Activated CD8-positive, alpha-beta memory T cell treated with anti-CD3 and anti-CD28 coated beads, Interleukin-2, amount 50 U/mL, for 48 hours (primary cell): ENCODE data around the gene DOK3.

ENCODE experiments used
- DNase-seq: peaks from one replicate; pipeline ENCODE4 v3.0.0-alpha.2; 2020

DOK3 gene, protein sequence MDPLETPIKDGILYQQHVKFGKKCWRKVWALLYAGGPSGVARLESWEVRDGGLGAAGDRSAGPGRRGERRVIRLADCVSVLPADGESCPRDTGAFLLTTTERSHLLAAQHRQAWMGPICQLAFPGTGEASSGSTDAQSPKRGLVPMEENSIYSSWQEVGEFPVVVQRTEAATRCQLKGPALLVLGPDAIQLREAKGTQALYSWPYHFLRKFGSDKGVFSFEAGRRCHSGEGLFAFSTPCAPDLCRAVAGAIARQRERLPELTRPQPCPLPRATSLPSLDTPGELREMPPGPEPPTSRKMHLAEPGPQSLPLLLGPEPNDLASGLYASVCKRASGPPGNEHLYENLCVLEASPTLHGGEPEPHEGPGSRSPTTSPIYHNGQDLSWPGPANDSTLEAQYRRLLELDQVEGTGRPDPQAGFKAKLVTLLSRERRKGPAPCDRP

GRCh38 chr5:177509381-177509951 is at the start of gene DOK3:
Gene DOK3 (minus strand): TSS chr5:177509826. CDS start chr5:177509540, 286 bp downstream.
- no peak for DNase-seq

DNA sequence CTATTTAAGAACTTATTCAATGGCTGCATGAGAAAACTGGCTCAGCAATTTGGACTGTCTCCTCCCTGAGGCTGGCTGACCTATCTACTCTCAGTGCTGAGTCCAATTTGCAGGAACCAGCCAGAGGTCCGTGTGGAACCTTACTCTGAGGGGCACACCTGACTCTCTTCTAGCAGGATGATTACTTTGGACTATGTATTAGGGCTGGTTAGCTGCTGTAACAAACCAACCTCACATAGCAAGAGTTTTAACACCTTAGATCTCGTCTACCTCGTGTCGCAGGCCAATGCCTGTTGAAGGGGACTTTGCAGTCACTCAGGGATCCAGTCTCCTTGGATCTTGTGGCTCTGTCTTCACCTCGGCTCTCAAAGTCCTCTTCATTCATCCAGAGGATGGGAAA is 48.2 kb upstream of the DOK3 start:
- DNase-seq, result no peak

- DNase-seq, result no peak
Observed at GRCh38 chr5:177557041-177557647, 47.5 kb upstream of the DOK3 start.

DNA sequence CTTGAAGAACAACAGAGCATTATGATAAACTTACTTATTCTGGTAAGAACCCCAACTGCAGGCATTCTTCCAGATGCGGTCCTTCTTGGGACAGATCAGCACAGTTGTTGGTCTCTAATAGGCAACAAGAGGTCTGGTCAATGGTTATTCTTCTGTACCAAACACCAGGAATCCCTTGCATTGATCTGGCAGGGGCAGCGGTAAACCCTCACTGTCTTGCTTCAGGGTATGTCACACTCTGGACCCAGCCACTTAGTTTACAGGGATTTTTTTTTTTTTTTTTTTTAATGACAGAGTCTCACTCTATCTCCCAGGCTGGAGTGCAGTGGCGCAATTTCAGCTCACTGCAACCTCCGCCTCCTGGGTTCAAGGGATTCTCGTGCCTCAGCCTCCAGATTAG is 46.0 kb upstream of the DOK3 start:
- no peak for DNase-seq

DNA sequence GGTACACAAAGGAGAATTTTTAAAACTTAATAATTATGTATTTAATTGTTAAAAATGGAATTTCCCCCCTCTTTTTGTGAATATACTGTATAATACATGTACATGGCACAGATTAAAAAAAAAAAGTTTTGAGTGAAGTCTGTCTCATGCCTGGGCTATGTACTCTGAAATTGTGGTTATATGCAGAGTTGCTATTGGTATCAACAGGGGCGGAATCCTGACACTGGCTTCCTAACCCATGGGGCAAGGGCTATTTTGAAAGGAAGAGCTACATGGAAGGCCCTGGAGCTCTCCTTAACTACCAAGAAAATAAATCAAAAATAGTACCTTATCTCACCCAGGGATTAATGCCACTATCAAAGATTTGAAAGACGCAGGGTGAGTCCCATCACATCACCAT is 45.6 kb upstream of the DOK3 start:
- DNase-seq, result no peak

DNA sequence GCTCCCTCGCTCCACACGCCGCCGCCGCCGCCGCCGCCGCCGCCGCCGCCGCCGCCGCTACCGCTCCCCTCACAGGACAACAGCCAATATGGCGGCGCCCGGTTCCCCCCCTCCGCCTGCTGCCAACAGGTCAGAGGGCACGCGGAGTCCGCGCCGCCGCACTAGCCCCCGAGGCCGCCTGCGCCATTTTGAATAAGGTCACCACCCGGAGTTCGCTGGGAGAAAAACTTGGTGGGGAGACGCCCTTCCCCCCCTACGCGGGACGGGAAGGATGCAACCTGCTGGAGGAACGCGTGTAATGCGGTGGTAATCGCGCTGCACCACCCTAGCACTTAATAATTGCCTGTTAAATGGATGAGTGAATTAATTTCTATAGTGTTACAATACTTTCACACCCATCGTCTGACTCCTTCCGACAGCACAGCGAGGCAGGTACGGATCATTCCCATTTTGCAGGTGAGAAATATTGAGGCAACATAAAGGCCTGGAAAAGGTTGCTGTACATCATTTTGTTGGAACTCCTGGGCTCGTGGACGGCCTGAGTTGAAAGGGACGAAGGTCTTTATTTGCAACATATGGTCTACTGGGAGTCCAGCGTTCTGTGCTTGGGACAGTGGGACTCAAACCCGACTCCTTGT is 45.0 kb upstream of the DOK3 start, which contains the start of gene FAM193B:
FAM193B (minus strand) TSS at position 90 of the 638 bp plus-strand sequence. CDS start 105 bp downstream, outside the sequence.
- DNase-seq, result peak; percentile 98

DNA sequence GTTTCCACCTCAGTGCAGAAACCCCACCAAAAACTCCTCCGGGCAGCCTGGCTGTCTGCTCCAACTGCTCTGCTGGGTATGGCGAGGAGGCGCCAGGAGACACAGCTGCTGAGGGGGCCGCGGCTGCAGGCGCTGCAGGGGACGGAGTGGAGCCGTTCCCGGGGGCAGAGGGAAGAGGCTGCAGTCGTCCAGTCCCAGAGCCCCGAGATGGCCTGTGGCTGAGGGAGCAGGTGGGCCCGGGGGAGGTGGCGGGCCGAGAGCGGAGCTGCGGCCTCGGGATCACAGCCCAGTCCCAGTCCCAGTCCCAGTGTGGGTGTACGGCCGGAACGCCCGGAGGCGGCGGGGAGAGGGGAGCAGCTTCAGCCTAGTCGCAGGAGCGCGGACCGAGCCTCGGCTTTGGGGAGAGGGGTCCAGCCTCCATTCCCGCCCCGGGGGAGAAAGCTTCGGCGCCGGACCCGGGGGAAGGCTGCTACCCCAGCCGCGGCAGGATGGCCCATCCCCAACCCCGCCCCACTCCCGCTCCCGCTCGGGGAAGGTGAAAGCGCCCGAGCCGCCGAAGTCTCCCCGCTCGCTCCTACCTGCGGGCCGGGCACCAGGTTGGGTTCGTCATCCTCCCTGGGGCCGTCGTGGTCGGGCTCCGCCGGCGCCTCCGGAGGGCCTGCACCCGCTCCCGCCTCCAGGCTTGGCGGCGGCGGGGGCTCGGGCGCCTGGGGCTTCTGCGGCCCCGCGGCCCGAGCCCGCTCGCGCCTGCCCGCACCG is 44.2 kb upstream of the DOK3 start:
- peak; percentile 75 for DNase-seq

GRCh38 chr5:177552839-177553455 is 43.3 kb upstream of the DOK3 start:
- DNase-seq, result no peak

DNA sequence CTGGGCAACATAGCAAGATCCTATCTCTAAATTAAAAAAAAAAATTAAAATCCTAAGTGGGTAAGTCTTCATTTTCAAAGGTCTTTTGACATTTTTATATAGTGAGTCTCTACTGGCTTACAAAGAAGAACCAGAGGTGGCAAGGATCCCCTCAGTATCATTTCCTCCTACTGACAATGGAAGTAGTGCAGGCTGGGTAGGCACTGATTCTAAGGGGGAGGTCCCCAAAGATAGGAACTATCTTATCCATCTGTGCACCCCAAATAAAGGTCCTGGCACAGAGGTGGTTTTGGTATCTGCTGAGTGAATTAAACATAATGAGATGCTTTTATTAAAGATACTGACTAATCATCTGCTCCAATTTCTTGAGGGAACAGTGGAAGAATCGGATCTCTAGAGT is 40.5 kb upstream of the DOK3 start:
- no peak for DNase-seq

DNA sequence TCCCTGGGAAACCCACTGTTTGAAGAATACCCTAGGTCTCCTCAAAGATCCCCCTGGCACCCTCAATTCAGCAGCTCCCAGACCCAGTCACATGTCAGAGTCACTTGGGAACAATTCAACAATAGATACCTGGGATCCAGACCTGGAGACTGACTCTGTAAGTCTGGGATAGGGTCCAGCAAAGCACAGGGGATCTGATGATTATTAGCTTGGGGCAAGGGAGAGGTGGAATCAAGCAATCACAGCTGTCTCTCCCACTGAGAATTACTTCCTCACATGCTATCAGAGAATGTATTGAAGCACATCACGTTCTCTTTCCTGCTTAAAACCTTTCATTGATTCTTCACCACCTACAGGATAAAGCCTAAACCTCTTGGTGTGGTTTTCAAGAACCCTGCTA is 38.9 kb upstream of the DOK3 start:
- no peak for DNase-seq

DNA sequence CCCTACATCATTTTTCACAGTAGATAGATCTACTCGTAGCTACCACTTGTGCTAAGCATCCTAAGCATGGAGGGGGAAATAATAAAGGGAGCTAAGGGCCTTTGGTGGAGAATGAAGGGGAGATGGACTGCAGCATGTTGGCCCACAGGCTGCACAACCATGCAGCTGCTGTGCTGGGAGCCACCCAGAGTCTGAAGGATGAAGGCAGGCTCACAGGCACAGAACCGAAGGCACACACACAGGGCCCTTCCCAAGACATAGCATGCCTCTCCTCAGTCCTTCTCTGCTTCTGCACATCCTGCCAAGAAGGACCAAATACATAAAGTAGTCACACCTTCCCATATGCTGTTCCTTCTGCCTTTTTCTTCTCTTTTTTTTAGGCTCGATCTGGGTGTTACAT is 38.1 kb upstream of the DOK3 start:
- DNase-seq, result no peak

DNA sequence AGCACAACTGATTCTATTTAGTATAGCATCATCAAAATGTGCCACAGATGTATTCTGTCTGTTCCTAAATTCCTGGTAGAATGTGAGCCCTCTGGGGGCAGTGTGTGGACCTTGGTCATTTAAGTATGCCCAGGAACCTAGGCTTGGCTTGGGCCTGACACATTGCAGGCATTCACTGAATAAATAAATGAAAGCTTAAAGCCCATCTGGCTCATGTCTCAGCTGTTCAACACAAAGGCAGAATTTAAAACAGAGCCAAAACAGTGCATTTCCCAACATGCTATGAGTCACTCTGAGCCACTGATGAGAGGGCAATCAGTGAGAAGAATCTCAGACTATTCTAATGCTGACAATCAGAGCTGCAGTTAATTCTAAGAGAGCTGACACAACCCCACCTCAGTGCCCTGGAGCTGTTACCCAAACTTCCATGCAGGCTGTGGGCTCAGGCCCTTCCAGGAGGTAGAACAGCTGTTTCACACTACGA is 36.7 kb upstream of the DOK3 start:
- no peak for DNase-seq

DNA sequence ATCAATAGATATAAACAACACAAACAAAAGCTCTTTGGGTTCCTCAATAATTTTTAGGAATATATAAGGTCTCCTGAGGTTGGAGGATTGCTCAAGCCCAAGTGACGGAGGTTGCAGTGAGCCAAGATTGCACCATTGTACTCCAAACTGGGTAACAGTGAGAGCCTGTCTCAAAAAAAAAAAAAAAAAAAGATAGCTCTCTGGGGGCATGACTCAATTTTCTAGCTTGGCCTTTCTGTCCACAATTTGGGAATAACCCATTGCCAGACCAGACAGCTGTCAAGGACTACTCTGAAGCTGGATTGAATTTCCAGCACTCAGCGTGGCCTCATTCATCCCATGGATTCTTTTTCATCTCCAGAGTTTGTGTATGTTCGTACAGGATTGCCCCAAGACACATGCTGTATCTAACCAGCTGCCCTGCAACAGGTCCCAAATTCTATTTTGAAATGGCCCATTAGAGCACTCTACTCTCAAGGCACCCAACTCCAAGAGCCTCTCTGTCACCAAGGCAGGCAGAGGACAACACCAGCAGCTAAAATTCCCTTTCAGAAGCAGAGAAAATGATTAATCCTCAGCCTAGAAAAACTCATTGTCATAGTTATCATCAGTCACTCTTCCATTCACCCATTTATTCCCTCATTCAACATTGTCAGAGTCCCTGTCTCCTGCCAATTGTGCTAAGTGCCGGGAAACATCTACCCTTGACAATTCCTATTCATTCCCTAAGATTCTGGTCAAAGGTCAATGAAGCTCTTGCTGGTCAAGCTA is 36.0 kb upstream of the DOK3 start:
- DNase-seq, result no peak

GRCh38 chr5:177542816-177543465 is 33.3 kb upstream of the DOK3 start:
- DNase-seq, result no peak

DNA sequence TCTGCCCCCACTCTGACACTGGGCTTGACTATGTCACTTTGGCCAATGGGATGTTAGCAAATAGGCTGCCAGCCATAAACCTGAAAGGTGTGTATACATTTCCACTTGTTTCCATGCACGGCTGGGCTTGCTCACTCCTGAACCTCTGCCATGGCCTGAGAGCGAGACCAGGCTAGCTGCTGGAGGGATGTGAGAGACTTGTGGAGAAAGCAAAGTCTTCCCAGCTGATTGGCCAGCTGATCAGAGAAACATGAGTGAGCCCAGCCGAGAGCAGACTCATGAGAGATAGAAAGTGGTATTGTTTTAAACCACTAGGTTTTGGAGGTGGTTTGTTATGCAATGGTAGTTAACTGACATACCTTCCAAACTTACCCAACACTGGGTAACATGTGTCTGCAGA is 30.8 kb upstream of the DOK3 start:
- DNase-seq, result no peak

DNA sequence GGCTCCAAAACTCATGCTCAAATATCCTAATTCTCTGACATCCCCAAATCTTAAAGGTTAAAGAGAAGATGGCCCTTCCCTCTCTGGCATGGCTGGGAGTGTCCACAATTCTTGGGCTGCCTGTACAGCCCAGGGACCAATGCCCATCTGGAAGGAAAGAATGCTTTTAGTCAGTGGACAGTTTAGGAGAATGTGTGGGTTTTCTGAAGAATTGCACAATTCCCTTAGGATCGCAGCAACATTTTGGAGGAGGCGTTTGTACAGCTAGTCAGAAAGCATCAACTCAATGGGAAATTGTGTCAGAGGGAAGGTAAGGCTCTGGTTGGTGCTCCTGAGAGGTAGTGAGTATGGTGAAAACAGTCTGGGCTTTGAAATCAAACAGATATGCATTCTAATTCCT is 29.8 kb upstream of the DOK3 start:
- no peak for DNase-seq

GRCh38 chr5:177538876-177539275 is 29.2 kb upstream of the DOK3 start:
- DNase-seq, result no peak

GRCh38 chr5:177537389-177538361 is 28.0 kb upstream of the DOK3 start:
- DNase-seq, result no peak

GRCh38 chr5:177536386-177536785 is 26.8 kb upstream of the DOK3 start:
- no peak for DNase-seq

GRCh38 chr5:177535125-177535524 is 25.5 kb upstream of the DOK3 start:
- DNase-seq, result no peak
